ENCODE data around the gene LIMCH1.

DNA sequence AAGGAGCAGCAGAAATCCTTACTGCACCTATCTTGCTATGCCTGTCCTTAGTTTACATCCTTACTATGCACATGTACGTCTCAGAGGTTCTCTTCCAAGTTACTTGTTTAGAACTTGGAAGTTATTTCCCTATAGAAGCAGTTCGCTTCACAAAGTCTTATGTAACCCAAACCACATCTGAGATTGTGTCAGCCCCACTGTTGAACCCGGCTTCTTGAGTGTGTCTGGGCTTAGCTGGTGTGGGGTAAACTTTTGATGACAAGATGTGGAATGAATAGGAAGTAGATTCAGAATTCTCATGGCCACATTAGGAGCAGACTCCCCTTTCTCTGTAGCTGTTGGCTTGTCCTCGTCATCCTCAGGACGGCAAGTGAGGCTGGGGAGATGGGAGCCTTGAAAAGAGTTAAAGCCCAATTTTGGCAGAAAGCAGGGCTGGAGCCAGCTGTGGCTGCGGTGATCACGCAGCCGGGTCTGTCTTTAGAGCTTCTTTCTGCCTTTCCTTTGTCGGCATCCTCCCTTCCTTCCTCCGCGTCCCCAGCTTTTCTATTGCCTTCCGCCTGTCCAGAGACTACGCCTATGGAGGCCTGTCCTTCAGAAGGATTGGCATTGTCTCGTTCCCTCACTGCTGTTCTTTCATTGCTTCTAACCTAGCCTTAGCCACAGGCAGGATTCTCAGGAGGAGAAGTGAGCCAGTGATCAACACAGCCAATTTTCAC, 23.0 kb upstream of the LIMCH1 start:
- TF ChIP-seq POLR2A (IDR thresholded peaks at IDR 0.05) = no peak
- TF ChIP-seq, protein P1, sequence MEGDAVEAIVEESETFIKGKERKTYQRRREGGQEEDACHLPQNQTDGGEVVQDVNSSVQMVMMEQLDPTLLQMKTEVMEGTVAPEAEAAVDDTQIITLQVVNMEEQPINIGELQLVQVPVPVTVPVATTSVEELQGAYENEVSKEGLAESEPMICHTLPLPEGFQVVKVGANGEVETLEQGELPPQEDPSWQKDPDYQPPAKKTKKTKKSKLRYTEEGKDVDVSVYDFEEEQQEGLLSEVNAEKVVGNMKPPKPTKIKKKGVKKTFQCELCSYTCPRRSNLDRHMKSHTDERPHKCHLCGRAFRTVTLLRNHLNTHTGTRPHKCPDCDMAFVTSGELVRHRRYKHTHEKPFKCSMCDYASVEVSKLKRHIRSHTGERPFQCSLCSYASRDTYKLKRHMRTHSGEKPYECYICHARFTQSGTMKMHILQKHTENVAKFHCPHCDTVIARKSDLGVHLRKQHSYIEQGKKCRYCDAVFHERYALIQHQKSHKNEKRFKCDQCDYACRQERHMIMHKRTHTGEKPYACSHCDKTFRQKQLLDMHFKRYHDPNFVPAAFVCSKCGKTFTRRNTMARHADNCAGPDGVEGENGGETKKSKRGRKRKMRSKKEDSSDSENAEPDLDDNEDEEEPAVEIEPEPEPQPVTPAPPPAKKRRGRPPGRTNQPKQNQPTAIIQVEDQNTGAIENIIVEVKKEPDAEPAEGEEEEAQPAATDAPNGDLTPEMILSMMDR (IDR thresholded peaks at IDR 0.05) = no peak

Data from adrenal gland (tissue), 5 donors.